KMS-11 (cell line): ENCODE measurements around the gene DPYSL3.

Experiments
- H2AFZ ChIP-seq: fragments of 200-600 bp; sonication (generic); 2 replicates; pipeline ENCODE4 v1.6.1; 2016; ENCODE audit warnings: antibody characterized with exemption, mixed run types, low read depth
- H3K27ac ChIP-seq: fragments of 200-600 bp; sonication (generic); 2 replicates; pipeline ENCODE4 v1.6.1; 2016; ENCODE audit warnings: mild to moderate bottlenecking, mixed run types
- H3K27me3 ChIP-seq: fragments of 200-600 bp; sonication (generic); 2 replicates; pipeline ENCODE4 v1.6.1; 2017; ENCODE audit warnings: mild to moderate bottlenecking, low read depth, mixed run types, moderate library complexity; ENCODE audit not compliant: insufficient read depth
- H3K36me3 ChIP-seq: fragments of 200-600 bp; sonication (generic); 2 replicates; pipeline ENCODE4 v1.6.1; 2017; ENCODE audit warnings: mild to moderate bottlenecking, mixed run types; ENCODE audit not compliant: insufficient read depth
- H3K4me1 ChIP-seq: fragments of 200-600 bp; sonication (generic); 2 replicates; pipeline ENCODE4 v1.6.1; 2016; ENCODE audit warnings: mild to moderate bottlenecking, low read depth, mixed run types; ENCODE audit not compliant: poor library complexity, severe bottlenecking
- H3K4me2 ChIP-seq: fragments of 200-600 bp; sonication (generic); 2 replicates; pipeline ENCODE4 v1.7.0; 2016; ENCODE audit warnings: mild to moderate bottlenecking, mixed run types
- H3K4me3 ChIP-seq: fragments of 200-600 bp; sonication (generic); IDR thresholded peaks from 2 replicates; pipeline ENCODE4 v1.6.1; 2017; ENCODE audit warnings: low read depth, low read length, mixed read lengths; ENCODE audit not compliant: insufficient read depth
- H3K79me2 ChIP-seq: fragments of 200-600 bp; sonication (generic); 2 replicates; pipeline ENCODE4 v1.6.1; 2016; ENCODE audit warnings: low read depth, mixed run types; ENCODE audit not compliant: insufficient read depth
- H3K9ac ChIP-seq: fragments of 200-600 bp; sonication (generic); 2 replicates; pipeline ENCODE4 v1.6.1; 2016; ENCODE audit warnings: mild to moderate bottlenecking, mixed run types
- H4K20me1 ChIP-seq: fragments of 200-600 bp; sonication (generic); 2 replicates; pipeline ENCODE4 v1.6.1; 2016; ENCODE audit warnings: mild to moderate bottlenecking, mixed run types; ENCODE audit not compliant: insufficient read depth
- TF ChIP-seq, protein P1 (sequence below): fragments of 200-600 bp; sonication (generic); conservative IDR thresholded peaks from 2 replicates; pipeline ENCODE4 v1.6.1; 2017; ENCODE audit warnings: low read depth, mild to moderate bottlenecking, antibody characterized with exemption, low read length, moderate library complexity, mixed read lengths

DPYSL3 gene

DNA sequence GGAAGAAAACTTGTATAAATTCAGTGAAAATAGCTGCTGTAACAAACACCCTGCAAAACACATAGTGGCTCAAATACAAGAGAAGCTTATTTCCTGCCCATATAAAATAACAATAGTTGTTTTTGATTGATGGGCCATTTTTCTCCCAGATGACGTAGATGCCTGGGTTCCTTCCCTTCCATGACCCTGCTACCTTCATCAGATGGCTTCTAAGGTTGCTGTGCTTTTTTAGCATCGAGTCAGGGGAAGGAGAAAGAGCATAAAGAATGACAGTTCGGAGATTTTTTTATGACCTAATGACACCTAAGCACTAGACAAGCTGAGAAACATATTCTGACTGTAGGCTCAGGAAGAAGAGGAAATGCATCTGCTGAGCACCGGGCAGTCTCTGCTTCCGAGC, 34.7 kb upstream of the DPYSL3 start:
- Histone ChIP-seq H3K36me3 (no peaks in the 10 kb centered on the region), H2AFZ (no peak overlapping the region), H3K27me3 (no peaks in the 10 kb centered on the region), H3K9ac (no peak overlapping the region), H3K4me1 (no peaks in the 10 kb centered on the region), H4K20me1 (no peaks in the 10 kb centered on the region), H3K4me2 (no peak overlapping the region), H3K27ac (no peak overlapping the region), H3K79me2 (no peaks in the 10 kb centered on the region), H3K4me3 (no peak overlapping the region)
- TF ChIP-seq, protein P1, sequence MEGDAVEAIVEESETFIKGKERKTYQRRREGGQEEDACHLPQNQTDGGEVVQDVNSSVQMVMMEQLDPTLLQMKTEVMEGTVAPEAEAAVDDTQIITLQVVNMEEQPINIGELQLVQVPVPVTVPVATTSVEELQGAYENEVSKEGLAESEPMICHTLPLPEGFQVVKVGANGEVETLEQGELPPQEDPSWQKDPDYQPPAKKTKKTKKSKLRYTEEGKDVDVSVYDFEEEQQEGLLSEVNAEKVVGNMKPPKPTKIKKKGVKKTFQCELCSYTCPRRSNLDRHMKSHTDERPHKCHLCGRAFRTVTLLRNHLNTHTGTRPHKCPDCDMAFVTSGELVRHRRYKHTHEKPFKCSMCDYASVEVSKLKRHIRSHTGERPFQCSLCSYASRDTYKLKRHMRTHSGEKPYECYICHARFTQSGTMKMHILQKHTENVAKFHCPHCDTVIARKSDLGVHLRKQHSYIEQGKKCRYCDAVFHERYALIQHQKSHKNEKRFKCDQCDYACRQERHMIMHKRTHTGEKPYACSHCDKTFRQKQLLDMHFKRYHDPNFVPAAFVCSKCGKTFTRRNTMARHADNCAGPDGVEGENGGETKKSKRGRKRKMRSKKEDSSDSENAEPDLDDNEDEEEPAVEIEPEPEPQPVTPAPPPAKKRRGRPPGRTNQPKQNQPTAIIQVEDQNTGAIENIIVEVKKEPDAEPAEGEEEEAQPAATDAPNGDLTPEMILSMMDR: no peak

DNA sequence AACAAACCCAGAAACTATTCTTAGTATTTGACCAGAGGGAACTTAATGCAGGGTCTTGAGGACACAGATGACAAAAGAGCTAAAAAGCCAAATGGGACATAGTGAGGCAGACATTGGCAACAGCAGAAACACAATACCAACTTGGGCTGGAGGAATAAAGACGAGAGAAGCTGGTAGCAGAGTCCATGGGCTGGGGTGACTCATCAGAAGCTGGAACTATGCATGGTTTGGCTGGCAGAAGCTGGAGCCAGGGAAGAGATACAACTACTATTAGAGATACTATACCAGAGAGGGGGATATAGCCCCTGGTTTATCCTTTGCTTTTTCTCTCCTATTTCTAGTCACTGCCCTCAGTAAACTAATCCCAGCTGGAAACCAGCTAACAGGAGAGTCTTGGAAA, 29.2 kb upstream of the DPYSL3 start:
- H3K27ac ChIP-seq: no peak overlapping the region
- H3K4me1 ChIP-seq: no peaks in the 10 kb centered on the region
- H2AFZ ChIP-seq: no peak overlapping the region
- H3K79me2 ChIP-seq: no peaks in the 10 kb centered on the region
- TF ChIP-seq, protein P1: no peak
- H3K9ac ChIP-seq: no peak overlapping the region
- H3K27me3 ChIP-seq: no peaks in the 10 kb centered on the region
- no peak overlapping the region for H3K4me3 ChIP-seq
- H3K36me3 ChIP-seq: no peaks in the 10 kb centered on the region
- H3K4me2 ChIP-seq: no peak overlapping the region
- H4K20me1 ChIP-seq: no peaks in the 10 kb centered on the region

DNA sequence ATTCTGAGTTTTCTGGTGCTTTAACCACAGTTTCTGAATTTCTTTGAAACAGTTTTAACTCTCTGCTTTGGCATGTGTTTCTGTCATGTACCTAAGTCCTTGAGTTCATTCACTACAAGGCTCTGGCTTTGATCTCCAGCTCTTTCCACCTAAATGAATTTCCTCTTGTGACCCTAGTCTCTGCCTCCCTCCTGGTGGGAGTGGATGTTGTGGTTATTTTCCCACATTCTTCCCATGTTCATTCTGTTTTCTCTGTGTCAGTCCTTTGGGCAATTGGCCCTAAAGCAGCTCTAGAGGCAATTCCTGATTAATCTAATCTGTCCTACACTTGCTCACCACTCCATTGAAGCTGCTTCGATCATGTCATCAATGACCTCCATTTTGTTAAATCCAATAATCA, 28.4 kb upstream of the DPYSL3 start:
- Histone ChIP-seq H3K79me2 (no peaks in the 10 kb centered on the region), H3K4me2 (no peak overlapping the region), H3K27ac (no peak overlapping the region), H3K27me3 (no peaks in the 10 kb centered on the region), H3K36me3 (no peaks in the 10 kb centered on the region), H2AFZ (no peak overlapping the region), H3K4me3 (no peak overlapping the region), H3K4me1 (no peaks in the 10 kb centered on the region), H4K20me1 (no peaks in the 10 kb centered on the region), H3K9ac (no peak overlapping the region)
- TF ChIP-seq, protein P1: no peak

DNA sequence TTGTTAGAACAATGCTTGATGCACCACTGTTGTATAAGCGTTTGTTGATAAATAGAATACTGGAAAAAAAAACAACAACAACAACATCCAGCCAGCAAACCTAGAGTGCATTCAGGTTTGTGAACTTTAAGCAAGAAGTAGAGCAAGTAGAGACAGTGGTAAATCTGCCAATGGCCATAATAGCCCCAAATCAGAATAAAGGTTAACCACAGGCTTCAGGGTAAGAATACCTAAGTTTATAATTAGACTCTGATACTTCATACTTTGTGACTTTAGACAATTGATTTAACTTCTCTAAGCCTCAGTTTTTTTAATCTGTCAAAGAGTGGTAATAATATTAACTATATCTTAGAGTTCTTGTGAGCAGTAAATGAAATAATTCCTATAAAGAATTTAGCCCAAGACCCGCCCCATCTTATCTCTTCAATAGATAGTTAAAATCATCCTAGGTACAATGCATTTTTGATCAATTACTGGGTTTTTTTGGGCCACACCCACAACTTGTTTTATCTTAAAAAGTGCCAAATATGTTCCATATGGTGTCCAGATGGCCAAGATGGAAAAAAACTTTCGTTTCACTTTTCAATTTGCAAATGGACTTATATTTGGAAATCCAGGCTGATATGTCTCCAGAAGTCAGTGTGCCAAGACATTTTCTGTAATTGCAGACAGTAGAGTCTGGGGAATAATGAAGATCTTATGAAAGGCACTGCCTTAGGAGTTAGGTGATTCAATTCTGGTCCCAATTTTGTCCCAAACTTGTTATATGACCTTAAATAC, 24.5 kb upstream of the DPYSL3 start:
- H3K36me3 ChIP-seq: no peaks in the 10 kb centered on the region
- no peaks in the 10 kb centered on the region for H3K27me3 ChIP-seq
- H3K4me3 ChIP-seq: no peak overlapping the region
- H3K4me1 ChIP-seq: no peaks in the 10 kb centered on the region
- no peak overlapping the region for H3K9ac ChIP-seq
- no peaks in the 10 kb centered on the region for H3K79me2 ChIP-seq
- H2AFZ ChIP-seq: no peak overlapping the region
- H4K20me1 ChIP-seq: no peaks in the 10 kb centered on the region
- H3K4me2 ChIP-seq: no peak overlapping the region
- TF ChIP-seq, protein P1: no peak
- no peak overlapping the region for H3K27ac ChIP-seq
